T-cell (primary cell): ENCODE results near the gene ZBED1. TPM values are rescaled to one million over a fixed set of nuclear protein-coding genes. Genes with fewer than 3 reads are reported as not detected.

ENCODE experiments used
- ATAC-seq, 4 experiments: fragments of 200-7000 bp in 3 of 4; fragments of 150-1000 bp in 1 of 4; cut with Tn5 transposase; replicated peaks in 1 of 4; 1 replicate in 3 of 4; 2 replicates in 1 of 4; pipeline ENCODE4 v1.10.0; 2021; ENCODE audit warnings: moderate library complexity in 3 of 4, mild to moderate bottlenecking in 2 of 4, moderate number of reproducible peaks in 1 of 4
- CTCF ChIA-PET, 2 donors: fragments of 300-600 bp; sonication (Branson Sonifier 250); formaldehyde crosslinking; loops; one replicate each; lab custom pipeline; 2022; ENCODE audit warnings: antibody characterized with exemption in 2 of 2; lab: Charles Lee
- POLR2A ChIA-PET, 2 donors: fragments of 300-600 bp; sonication (Branson Sonifier 250); formaldehyde crosslinking; loops; one replicate each; lab custom pipeline; 2022; ENCODE audit warnings: antibody characterized with exemption in 2 of 2; lab: Charles Lee
- DNase-seq, 35 experiments: peaks; one replicate each; pipeline versions ENCODE4 v3.0.0 to v3.0.0-alpha.2; 2013 to 2023
- H3K27ac ChIP-seq: one replicate; pipeline ENCODE4 v1.5.1; 2013; ENCODE audit warnings: low read length
- H3K27me3 ChIP-seq, 2 experiments: replicated peaks in 1 of 2; 1 replicate in 1 of 2; 2 replicates in 1 of 2; pipeline versions ENCODE4 v1.6.1 to v1.7.0; 2013; ENCODE audit warnings: low read length in 1 of 2, mixed read lengths in 1 of 2; ENCODE audit not compliant: control insufficient read depth in 2 of 2, insufficient read depth in 2 of 2; ENCODE audit errors: extremely low read depth in 1 of 2
- H3K36me3 ChIP-seq, 2 donors: 1 replicate in 1 of 2; 2 replicates in 1 of 2; pipeline versions ENCODE4 v1.6.1 to v1.7.0; 2013; ENCODE audit warnings: low read length in 1 of 2; ENCODE audit not compliant: control insufficient read depth in 2 of 2, insufficient read depth in 1 of 2; ENCODE audit errors: extremely low read depth in 1 of 2
- H3K4me1 ChIP-seq, 2 experiments: 1 replicate in 1 of 2; 2 replicates in 1 of 2; pipeline versions ENCODE4 v1.6.1 to v1.7.0; 2013; ENCODE audit warnings: low read length in 2 of 2, mixed read lengths in 1 of 2; ENCODE audit not compliant: insufficient read depth in 2 of 2, control insufficient read depth in 1 of 2; ENCODE audit errors: extremely low read depth in 1 of 2
- H3K4me3 ChIP-seq, 2 donors: 1 replicate in 1 of 2; 2 replicates in 1 of 2; pipeline versions ENCODE4 v1.5.1 to v1.7.0; 2013; ENCODE audit warnings: mild to moderate bottlenecking in 2 of 2, low read length in 1 of 2, moderate library complexity in 1 of 2; ENCODE audit not compliant: control insufficient read depth in 1 of 2; ENCODE audit errors: extremely low read depth in 1 of 2
- H3K9me3 ChIP-seq: 2 replicates; pipeline ENCODE4 v1.7.0; 2013
- H3K27ac Mint-ChIP-seq, 2 donors: one replicate each; pipeline ENCODE4 v1.8.0; 2020 to 2021; ENCODE audit warnings: mild to moderate bottlenecking in 2 of 2, mixed read lengths in 2 of 2
- H3K27me3 Mint-ChIP-seq, 2 donors: one replicate each; pipeline ENCODE4 v1.8.0; 2021 to 2022; ENCODE audit warnings: mixed read lengths in 2 of 2
- H3K36me3 Mint-ChIP-seq: one replicate; pipeline ENCODE4 v1.8.0; 2021; ENCODE audit warnings: mixed read lengths
- H3K4me1 Mint-ChIP-seq, 3 donors: one replicate each; pipeline ENCODE4 v1.8.0; 2020 to 2022; ENCODE audit warnings: mixed read lengths in 3 of 3, mild to moderate bottlenecking in 1 of 3
- H3K4me3 Mint-ChIP-seq, 3 donors: one replicate each; pipeline ENCODE4 v1.8.0; 2020 to 2022; ENCODE audit warnings: mild to moderate bottlenecking in 3 of 3, mixed read lengths in 3 of 3, moderate library complexity in 3 of 3
- H3K9me3 Mint-ChIP-seq, 3 donors: one replicate each; pipeline ENCODE4 v1.8.0; 2020 to 2022; ENCODE audit warnings: mixed read lengths in 3 of 3
- WGBS: methylation state at CpG from one replicate; pipeline ENCODE4 v1.1.5; 2013; ENCODE audit warnings: missing lambda C conversion rate; ENCODE audit not compliant: insufficient coverage; 5-methylcytosine and 5-hydroxymethylcytosine counted together
- total RNA-seq, 35 experiments: library from RNA in 6 of 35; stranded (reverse) in 6 of 35; fragments of 120-200 nt in 1 of 35; gene quantifications; one replicate each; pipeline versions ENCODE4 v1.2.1 to v1.2.4 and lab custom pipeline; 2013 to 2026

The ZBED1 gene
- total RNA-seq, 5 donors from 2014 or later (not counting 1 experiment from before 2014, with no cell fraction given), result 17.7 to 42.6 (median 31.2) TPM

- H3K9me3 Mint-ChIP-seq, result no peaks in the 10 kb centered on the region
- H3K27me3 Mint-ChIP-seq, result no peaks in the 10 kb centered on the region
- H3K4me3 ChIP-seq, result no peak overlapping the region
- CTCF ChIA-PET, result no interaction called here
- peaks cover 5 to 13% (median 6%) of the 10 kb centered on the region in 3 donors for H3K4me1 Mint-ChIP-seq
- H3K27ac ChIP-seq, result no peak overlapping the region
- peaks cover 16 to 34% of the 10 kb centered on the region in 2 donors for H3K36me3 ChIP-seq
- H3K9me3 ChIP-seq, result no peaks in the 10 kb centered on the region
- H3K36me3 Mint-ChIP-seq, result peaks cover 31% of the 10 kb centered on the region
- H3K27me3 ChIP-seq, result no peaks in the 10 kb centered on the region
- POLR2A ChIA-PET, result no interaction called here
- H3K4me1 ChIP-seq, result no peaks in the 10 kb centered on the region
- no peak overlapping the region for H3K27ac Mint-ChIP-seq
- H3K4me3 Mint-ChIP-seq, result no peak overlapping the region
- ATAC-seq (no peak), DNase-seq (no peak)
- 97% methylated on average over 21 of the region's 22 CpGs for WGBS
These were observed 8.1 kb downstream of the ZBED1 start for GRCh38 chrX:2492531-2493218.

DNA sequence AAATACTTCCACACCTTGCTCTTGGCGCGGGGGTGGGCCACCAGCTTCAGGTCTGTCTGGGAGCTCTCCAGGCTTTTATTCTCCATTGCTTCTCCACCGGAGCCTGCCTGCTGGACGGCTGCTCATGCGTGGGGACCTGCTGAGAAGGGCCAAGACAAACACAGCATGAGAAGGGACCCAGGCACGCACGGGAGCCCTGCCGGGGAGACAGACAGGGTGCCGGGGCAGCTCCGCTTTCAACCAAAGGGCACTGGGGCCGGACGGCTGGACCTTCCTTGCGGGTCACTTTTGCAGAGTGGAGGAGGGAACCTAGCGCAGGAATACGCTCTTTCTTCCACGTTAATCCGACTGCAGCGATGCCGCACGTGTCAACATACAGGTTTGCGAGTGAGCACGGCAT is 10.1 kb downstream of the ZBED1 start:
- H3K9me3 Mint-ChIP-seq, result no peaks in the 10 kb centered on the region
- Histone ChIP-seq H3K36me3 (peaks cover 16 to 44% of the 10 kb centered on the region in 2 donors), H3K9me3 (no peaks in the 10 kb centered on the region), H3K4me3 (no peak overlapping the region), H3K27me3 (no peaks in the 10 kb centered on the region), H3K4me1 (no peaks in the 10 kb centered on the region), H3K27ac (no peak overlapping the region)
- H3K4me3 Mint-ChIP-seq, result no peak overlapping the region
- POLR2A ChIA-PET, result no interaction called here
- peaks cover 38% of the 10 kb centered on the region for H3K36me3 Mint-ChIP-seq
- H3K27ac Mint-ChIP-seq, result no peak overlapping the region
- ATAC-seq (no peak), DNase-seq (no peak)
- H3K4me1 Mint-ChIP-seq, result peaks cover 0 to 4% (median 3%) of the 10 kb centered on the region in 3 donors
- 98% methylated on average over 20 of the region's 22 CpGs for WGBS
- no peaks in the 10 kb centered on the region for H3K27me3 Mint-ChIP-seq
- CTCF ChIA-PET, result no interaction called here

GRCh38 chrX:2489446-2490445 is 11.0 kb downstream of the ZBED1 start:
- H3K27ac Mint-ChIP-seq, result no peak overlapping the region
- ATAC-seq (no peak), DNase-seq (no peak)
- Histone ChIP-seq H3K4me3 (no peak overlapping the region), H3K27ac (no peak overlapping the region), H3K9me3 (no peaks in the 10 kb centered on the region), H3K36me3 (peaks cover 16 to 44% of the 10 kb centered on the region in 2 donors), H3K27me3 (no peaks in the 10 kb centered on the region), H3K4me1 (no peaks in the 10 kb centered on the region)
- no peaks in the 10 kb centered on the region for H3K27me3 Mint-ChIP-seq
- H3K4me3 Mint-ChIP-seq, result no peak overlapping the region
- no peaks in the 10 kb centered on the region for H3K9me3 Mint-ChIP-seq
- ChIA-PET POLR2A (no interaction called here), CTCF (no interaction called here)
- H3K36me3 Mint-ChIP-seq, result peaks cover 38% of the 10 kb centered on the region
- WGBS, result 97% methylated on average over 65 of the region's 65 CpGs
- H3K4me1 Mint-ChIP-seq, result peaks cover 0 to 4% (median 2%) of the 10 kb centered on the region in 3 donors

- Histone ChIP-seq H3K4me1 (no peaks in the 10 kb centered on the region), H3K4me3 (no peak overlapping the region), H3K27ac (no peak overlapping the region), H3K36me3 (peaks cover 16 to 44% of the 10 kb centered on the region in 2 donors), H3K27me3 (no peaks in the 10 kb centered on the region), H3K9me3 (no peaks in the 10 kb centered on the region)
- Mint-ChIP-seq H3K36me3 (peaks cover 38% of the 10 kb centered on the region), H3K4me3 (no peak overlapping the region), H3K4me1 (peaks cover 0 to 4% (median 2%) of the 10 kb centered on the region in 3 donors), H3K27me3 (no peaks in the 10 kb centered on the region), H3K27ac (no peak overlapping the region), H3K9me3 (no peaks in the 10 kb centered on the region)
- POLR2A ChIA-PET, result no interaction called here
- CTCF ChIA-PET, result no interaction called here
- 98% methylated on average over 50 of the region's 50 CpGs for WGBS
- ATAC-seq (no peak), DNase-seq (no peak)
These were observed 12.0 kb downstream of the ZBED1 start for GRCh38 chrX:2488621-2489285.

DNA sequence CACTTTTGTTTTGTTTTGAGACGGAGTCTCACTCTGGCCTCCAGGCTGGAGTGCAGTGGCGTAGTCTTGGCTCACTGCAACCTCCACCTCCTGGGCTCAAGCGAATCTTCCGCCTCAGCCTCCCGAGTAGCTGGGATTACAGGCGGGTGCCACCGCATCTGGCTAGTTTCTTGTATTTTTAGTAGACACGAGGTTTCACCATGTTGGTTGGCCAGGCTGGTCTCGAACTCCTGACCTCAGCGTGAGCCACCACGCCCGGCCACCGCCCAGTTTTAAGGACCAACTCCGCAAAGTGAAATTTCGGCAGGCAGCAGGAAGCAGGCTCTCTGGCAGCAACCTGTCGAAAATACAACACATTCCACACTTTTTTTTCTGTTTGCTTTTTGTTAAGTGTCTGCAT is 13.4 kb downstream of the ZBED1 start:
- H3K27me3 ChIP-seq, result no peaks in the 10 kb centered on the region
- no peak overlapping the region for H3K27ac ChIP-seq
- ChIA-PET CTCF (no interaction called here), POLR2A (no interaction called here)
- no peak overlapping the region for H3K27ac Mint-ChIP-seq
- peaks cover 37% of the 10 kb centered on the region for H3K36me3 Mint-ChIP-seq
- H3K27me3 Mint-ChIP-seq, result no peaks in the 10 kb centered on the region
- H3K9me3 Mint-ChIP-seq, result no peaks in the 10 kb centered on the region
- no peak overlapping the region for H3K4me3 ChIP-seq
- no peaks in the 10 kb centered on the region for H3K4me1 ChIP-seq
- H3K36me3 ChIP-seq, result peaks cover 16 to 44% of the 10 kb centered on the region in 2 donors
- H3K4me3 Mint-ChIP-seq, result no peak overlapping the region
- DNase-seq (no peak), ATAC-seq (no peak)
- whole genome bisulfite sequencing, result 94% methylated on average over 16 of the region's 16 CpGs
- H3K4me1 Mint-ChIP-seq, result peaks cover 2 to 4% (median 2%) of the 10 kb centered on the region in 3 donors
- H3K9me3 ChIP-seq, result no peaks in the 10 kb centered on the region

GRCh38 chrX:2486476-2487133 is 14.2 kb downstream of the ZBED1 start:
- H3K4me1 Mint-ChIP-seq, result peaks cover 0 to 2% (median 2%) of the 10 kb centered on the region in 3 donors

More at GRCh38 chrX:2486476-2487133, 14.2 kb downstream of the ZBED1 start:
- WGBS, result 96% methylated on average over 28 of the region's 29 CpGs
- CTCF ChIA-PET, result no interaction called here
- Histone ChIP-seq H3K27ac (no peak overlapping the region), H3K4me1 (no peaks in the 10 kb centered on the region), H3K27me3 (no peaks in the 10 kb centered on the region), H3K36me3 (peaks cover 16 to 40% of the 10 kb centered on the region in 2 donors), H3K9me3 (no peaks in the 10 kb centered on the region), H3K4me3 (no peak overlapping the region)
- POLR2A ChIA-PET, result no interaction called here
- DNase-seq (no peak), ATAC-seq (no peak)
- Mint-ChIP-seq H3K27ac (no peak overlapping the region), H3K27me3 (no peaks in the 10 kb centered on the region), H3K36me3 (peaks cover 32% of the 10 kb centered on the region), H3K4me3 (no peak overlapping the region), H3K9me3 (no peaks in the 10 kb centered on the region)
